HFFc6 (cell line): ENCODE measurements around the gene NLK. TPM values are rescaled to one million over a fixed set of nuclear protein-coding genes. Genes with fewer than 3 reads are reported as not detected.

ENCODE experiments used
- DNase-seq: peaks from one replicate; pipeline ENCODE4 v3.0.0-alpha.2; 2018
- H3K27ac Mint-ChIP-seq: 2 replicates; pipeline ENCODE4 v1.8.0; 2020; ENCODE audit warnings: mild to moderate bottlenecking, mixed read lengths
- H3K27me3 Mint-ChIP-seq: 2 replicates; pipeline ENCODE4 v1.8.0; 2021; ENCODE audit warnings: mild to moderate bottlenecking, moderate library complexity, mixed read lengths; ENCODE audit not compliant: insufficient read depth
- H3K36me3 Mint-ChIP-seq: 2 replicates; pipeline ENCODE4 v1.8.0; 2021; ENCODE audit warnings: low read depth, mixed read lengths
- H3K4me1 Mint-ChIP-seq: 2 replicates; pipeline ENCODE4 v1.8.0; 2020; ENCODE audit warnings: low read depth, mixed read lengths
- H3K4me3 Mint-ChIP-seq: 2 replicates; pipeline ENCODE4 v1.8.0; 2020; ENCODE audit warnings: mild to moderate bottlenecking, moderate library complexity, mixed read lengths
- H3K9me3 Mint-ChIP-seq: 2 replicates; pipeline ENCODE4 v1.8.0; 2020; ENCODE audit warnings: mild to moderate bottlenecking, mixed read lengths
- CTCF ChIP-seq: fragments of 200-600 bp; sonication (generic); IDR thresholded peaks from 2 replicates; pipeline ENCODE4 v1.5.0; 2021; ENCODE audit warnings: antibody characterized with exemption, mild to moderate bottlenecking
- total RNA-seq, 6 experiments: library from RNA; stranded (reverse); fragmentation: NEBNext Ultra II Directional; extraction: Animal tissue kit (Norgen Biotek cat#: 25700); gene quantifications; 2 replicates in 1 of 6; 3 replicates in 5 of 6; pipeline ENCODE4 v1.2.3, GENCODE V29; 2021

Gene NLK
- total RNA-seq, 6 experiments from 2014 or later: 18.5 to 25.3 (median 22.1) TPM

DNA sequence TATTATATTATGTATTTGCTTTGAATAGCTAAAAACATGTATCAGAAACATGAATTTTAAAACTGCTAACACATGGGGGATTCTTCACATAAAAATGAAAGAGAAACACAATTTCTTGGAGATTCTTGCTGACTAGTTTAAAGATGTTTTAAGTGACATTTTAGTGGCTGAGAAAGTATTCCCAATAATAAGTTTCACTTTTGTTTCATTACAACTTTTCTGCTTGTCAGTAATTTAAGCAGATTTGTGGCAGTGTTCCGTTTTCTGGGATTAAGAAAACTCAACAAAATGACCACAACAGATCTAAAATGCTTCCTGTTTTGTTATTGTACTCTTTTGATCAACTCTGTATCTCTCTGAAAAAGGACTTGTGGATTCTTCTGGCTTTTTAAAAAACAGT is 75.9 kb downstream of the NLK start:
- no peak for DNase-seq
- Mint-ChIP-seq H3K4me3 (peak overlapping the region; percentile 30; the same call in 1 of the 2 replicates), H3K9me3 (no peaks in the 10 kb centered on the region), H3K4me1 (peaks cover 55% of the 10 kb centered on the region), H3K27ac (peak overlapping the region; percentile 63; the same call in 1 of the 2 replicates), H3K27me3 (no peaks in the 10 kb centered on the region), H3K36me3 (peaks cover 18% of the 10 kb centered on the region)
- TF ChIP-seq CTCF: no peak

DNA sequence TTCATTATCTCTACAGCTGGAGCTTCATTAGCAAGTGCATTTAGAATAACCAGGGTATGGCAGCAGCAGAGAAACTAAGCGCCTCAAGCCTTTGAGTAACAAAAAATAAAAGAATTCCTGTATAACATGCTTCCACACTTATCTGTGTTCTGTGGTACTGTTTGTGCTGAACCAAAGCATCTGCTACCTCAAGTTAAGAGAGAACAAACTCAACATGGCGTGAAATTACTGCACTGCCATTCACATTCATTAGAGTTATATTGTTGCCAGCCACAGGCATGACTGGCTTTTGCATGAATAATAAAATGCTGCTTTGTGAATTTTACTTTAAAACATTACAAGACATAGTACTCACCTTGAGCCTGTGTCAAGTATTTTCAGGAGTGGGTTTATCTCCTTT is 76.6 kb downstream of the NLK start:
- no peak for TF ChIP-seq CTCF
- no peaks in the 10 kb centered on the region for H3K27me3 Mint-ChIP-seq
- peaks cover 48% of the 10 kb centered on the region for H3K4me1 Mint-ChIP-seq
- H3K4me3 Mint-ChIP-seq: no peak overlapping the region
- H3K27ac Mint-ChIP-seq: no peak overlapping the region
- H3K9me3 Mint-ChIP-seq: no peaks in the 10 kb centered on the region
- no peak for DNase-seq
- H3K36me3 Mint-ChIP-seq: peaks cover 25% of the 10 kb centered on the region

DNA sequence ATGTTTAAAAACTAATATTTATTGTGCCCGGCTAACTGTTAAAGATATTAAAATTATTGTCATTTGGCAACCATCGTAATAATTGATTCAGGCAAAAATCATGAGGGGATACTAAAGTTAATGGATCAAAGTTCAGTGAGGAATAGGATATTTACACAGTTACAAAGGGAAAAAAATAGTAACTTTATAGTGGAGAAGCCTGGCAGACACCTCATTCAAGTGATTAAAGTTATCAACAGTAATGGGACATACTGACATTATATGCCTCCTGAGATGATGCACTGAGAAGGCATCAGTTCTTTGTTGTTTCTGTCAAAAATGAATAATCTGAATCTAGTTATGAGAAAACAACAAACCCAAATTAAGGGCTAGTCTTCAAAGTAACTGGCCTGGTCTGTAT is 77.1 kb downstream of the NLK start:
- no peak overlapping the region for H3K4me3 Mint-ChIP-seq
- peaks cover 48% of the 10 kb centered on the region for H3K4me1 Mint-ChIP-seq
- H3K36me3 Mint-ChIP-seq: peaks cover 30% of the 10 kb centered on the region
- no peak for DNase-seq
- TF ChIP-seq CTCF: no peak
- no peaks in the 10 kb centered on the region for H3K9me3 Mint-ChIP-seq
- no peaks in the 10 kb centered on the region for H3K27me3 Mint-ChIP-seq
- no peak overlapping the region for H3K27ac Mint-ChIP-seq

DNA sequence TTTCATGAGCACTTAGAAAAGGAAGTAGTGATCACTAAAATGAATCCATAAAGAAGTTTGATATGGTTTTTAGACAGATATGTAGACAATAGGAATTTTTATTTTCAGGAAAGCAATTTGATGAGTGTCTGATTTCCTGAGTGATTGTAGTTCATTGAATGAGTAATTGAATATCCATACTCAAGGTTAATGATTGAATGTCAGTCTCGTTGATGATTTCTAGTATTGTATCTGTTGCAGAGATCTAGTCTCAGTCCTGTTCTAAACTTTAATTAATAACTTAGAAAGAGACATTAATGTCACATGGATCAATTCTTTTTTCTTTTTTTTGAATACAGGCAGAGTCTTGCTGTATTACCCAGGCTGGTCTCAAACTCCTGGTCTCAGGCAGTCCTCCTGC is 78.3 kb downstream of the NLK start:
- DNase-seq: no peak
- Mint-ChIP-seq H3K4me1 (peaks cover 53% of the 10 kb centered on the region), H3K9me3 (no peaks in the 10 kb centered on the region), H3K27me3 (no peaks in the 10 kb centered on the region), H3K4me3 (no peak overlapping the region), H3K27ac (no peak overlapping the region), H3K36me3 (peaks cover 35% of the 10 kb centered on the region)
- TF ChIP-seq CTCF: no peak

GRCh38 chr17:28124962-28125361 is 82.5 kb downstream of the NLK start:
- peaks cover 48% of the 10 kb centered on the region for H3K4me1 Mint-ChIP-seq

More at GRCh38 chr17:28124962-28125361, 82.5 kb downstream of the NLK start:
- Mint-ChIP-seq H3K27me3 (no peaks in the 10 kb centered on the region), H3K4me3 (no peak overlapping the region), H3K36me3 (peaks cover 49% of the 10 kb centered on the region), H3K27ac (peak overlapping the region; percentile 41), H3K9me3 (no peaks in the 10 kb centered on the region)
- TF ChIP-seq CTCF: no peak
- DNase-seq: no peak
